ENCODE data around the gene CNGB1.

Gene CNGB1

DNA sequence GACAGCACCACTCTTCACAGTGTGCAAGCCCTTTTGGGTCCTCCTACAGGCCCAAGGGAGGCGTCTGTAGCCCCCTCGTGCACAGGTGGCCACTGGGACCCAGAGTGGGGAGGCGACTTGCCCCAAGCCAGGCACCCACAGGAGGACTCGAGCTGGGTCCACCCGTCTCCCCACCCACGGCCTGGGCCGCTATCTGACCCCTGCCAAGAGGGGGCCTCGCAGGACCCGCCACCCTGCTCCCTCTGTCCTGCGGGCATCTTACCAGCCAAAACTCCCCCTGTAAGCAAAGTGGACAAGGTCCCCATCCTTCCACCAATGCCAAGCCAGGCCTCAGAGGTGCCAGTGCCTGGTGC, 31.1 kb downstream of the CNGB1 start:
- no peak for TF ChIP-seq CTCF (IDR thresholded peaks at IDR 0.05; ENCODE audit: control extremely low read depth, extremely low read depth, low read depth, missing control alignments)
- ChIA-PET CTCF (no interaction called here), POLR2A (no interaction called here)
- no peak for DNase-seq (ENCODE audit: extremely low spot score)

DNA sequence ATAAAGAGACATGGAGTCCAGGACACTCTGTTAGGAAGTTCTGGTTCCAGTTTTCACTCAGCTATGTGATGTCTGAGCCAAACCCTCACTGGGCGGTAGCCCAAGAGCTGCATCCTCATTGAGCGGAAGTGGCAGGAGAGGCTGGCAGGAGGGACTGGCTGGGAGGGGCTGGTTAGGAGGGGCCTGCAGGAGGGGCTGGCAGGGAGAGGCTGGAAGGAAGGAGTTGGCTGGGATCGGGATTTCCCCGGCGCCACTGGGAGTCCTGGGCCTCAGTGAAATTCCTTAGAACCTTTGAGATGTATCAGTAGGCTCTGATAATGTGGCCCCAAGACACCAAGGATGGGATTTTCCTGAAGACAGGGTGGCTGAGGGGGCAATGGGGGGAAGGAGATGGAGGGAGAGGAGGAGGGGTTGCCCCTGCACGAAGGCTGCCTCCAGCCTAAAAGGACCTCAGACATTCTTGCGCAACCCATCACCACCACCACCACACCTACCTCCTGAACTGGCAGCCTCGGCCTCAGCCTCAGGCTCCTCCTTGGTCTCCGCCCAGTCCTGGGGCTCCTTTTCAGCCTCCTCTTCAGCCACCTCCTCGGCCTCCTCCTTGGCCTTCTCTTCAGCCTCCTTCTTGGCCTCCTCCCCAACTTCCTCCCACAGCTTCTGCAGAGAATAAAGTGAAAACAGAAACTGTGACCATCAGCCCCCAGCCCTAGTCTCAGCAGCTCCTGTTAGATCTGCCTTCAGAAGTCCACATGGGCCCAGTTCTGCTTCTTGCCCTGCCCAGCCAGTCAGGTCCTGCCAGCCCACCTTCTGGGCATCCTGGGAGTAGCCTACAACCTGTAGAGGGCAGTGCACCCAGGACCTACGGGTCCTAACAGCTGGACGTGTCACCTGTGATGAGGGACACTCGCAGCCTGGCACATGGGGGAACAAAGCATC, 31.7 kb downstream of the CNGB1 start:
- no peak for TF ChIP-seq CTCF (IDR thresholded peaks at IDR 0.05; ENCODE audit: control extremely low read depth, extremely low read depth, low read depth, missing control alignments)
- POLR2A ChIA-PET, result no interaction called here
- no peak for DNase-seq (ENCODE audit: extremely low spot score)
- CTCF ChIA-PET, result interaction anchor here (1.1 kb wide), 1 partner anchor 40 kb away, joined by 3 read pairs; no protein-coding TSS in a partner anchor

DNA sequence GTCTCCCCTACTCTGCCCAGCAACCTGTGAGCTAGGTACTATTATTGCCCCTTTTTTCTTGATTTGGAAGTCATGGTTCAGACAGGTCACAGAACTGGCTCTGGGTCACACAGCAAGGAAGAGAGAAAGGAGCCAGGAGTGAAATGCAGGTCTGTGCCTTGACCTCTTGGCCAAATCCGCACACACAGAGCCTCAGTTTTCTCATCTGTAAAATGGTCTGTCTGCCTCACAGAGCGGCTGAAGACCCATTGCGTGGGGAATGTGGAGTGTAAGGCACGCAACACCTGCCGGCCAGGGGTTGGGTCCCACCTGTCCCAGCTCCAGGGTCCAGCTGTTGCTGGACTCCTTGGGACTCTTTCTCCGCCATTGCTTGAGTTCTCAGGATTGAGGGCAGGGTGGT, 32.4 kb downstream of the CNGB1 start:
- ChIA-PET CTCF (interaction anchor here (1.1 kb wide), 1 partner anchor 40 kb away, joined by 3 read pairs; no protein-coding TSS in a partner anchor), POLR2A (no interaction called here)
- no peak for TF ChIP-seq CTCF (IDR thresholded peaks at IDR 0.05; ENCODE audit: control extremely low read depth, extremely low read depth, low read depth, missing control alignments)
- DNase-seq (ENCODE audit: extremely low spot score), result no peak

- CTCF ChIA-PET, result no interaction called here
- no peak for TF ChIP-seq CTCF (IDR thresholded peaks at IDR 0.05; ENCODE audit: control extremely low read depth, extremely low read depth, low read depth, missing control alignments)
- DNase-seq (ENCODE audit: extremely low spot score), result no peak
- POLR2A ChIA-PET, result no interaction called here
These were observed 33.1 kb downstream of the CNGB1 start for GRCh38 chr16:57937861-57938260.

GRCh38 chr16:57935904-57936303, 35.0 kb downstream of the CNGB1 start:
- TF ChIP-seq CTCF (IDR thresholded peaks at IDR 0.05; ENCODE audit: control extremely low read depth, extremely low read depth, low read depth, missing control alignments), result no peak
- POLR2A ChIA-PET, result no interaction called here
- CTCF ChIA-PET, result interaction anchor here (1.0 kb wide), 1 partner anchor 37 kb away, joined by 3 read pairs; no protein-coding TSS in a partner anchor
- DNase-seq (ENCODE audit: extremely low spot score), result no peak

DNA sequence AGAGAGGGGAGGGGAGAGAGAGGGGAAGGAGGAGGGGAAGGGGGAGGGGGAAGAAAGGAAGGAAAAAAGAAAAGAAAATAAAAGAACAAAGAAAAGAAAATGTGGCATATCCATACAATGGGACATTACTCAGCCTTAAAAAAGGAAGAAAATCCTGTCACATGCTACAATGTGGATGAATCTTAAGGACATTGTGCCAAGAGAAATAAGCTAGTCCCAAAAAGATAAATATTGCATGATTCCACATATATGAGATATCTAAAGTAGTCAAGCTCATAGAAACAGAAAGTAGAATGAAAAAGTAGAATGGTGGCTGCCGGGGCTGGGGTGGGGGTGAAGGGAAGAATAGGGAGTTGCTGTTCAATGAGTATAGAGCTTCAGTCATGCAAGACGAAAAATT, 40.4 kb downstream of the CNGB1 start:
- POLR2A ChIA-PET, result no interaction called here
- CTCF ChIA-PET, result interaction anchor here (1.4 to 2.1 kb wide), 2 partner anchors 9 to 40 kb away, joined by 3 to 8 read pairs; no protein-coding TSS in a partner anchor
- no peak for TF ChIP-seq CTCF (IDR thresholded peaks at IDR 0.05; ENCODE audit: control extremely low read depth, extremely low read depth, low read depth, missing control alignments)
- no peak for DNase-seq (ENCODE audit: extremely low spot score)

Measured in GM10248 (cell line).